Posterior vena cava (tissue), 2 donors: Measurements from ENCODE around the gene ARMH3. TPM values are rescaled to one million over a fixed set of nuclear protein-coding genes. Genes with fewer than 3 reads are reported as not detected.

ENCODE experiments used
- DNase-seq: peaks from one replicate; pipeline ENCODE4 v3.0.0-alpha.2; 2020; ENCODE audit warnings: low spot score
- intact Hi-C, 2 donors: fragments of 100-400 bp; cut with DNase I; formaldehyde crosslinking; loops; one replicate each; pipeline versions ENCODE4 v1.14.1 to v1.14.2; 2022 to 2023
- long read RNA-seq, 2 donors: library from polyadenylated mRNA; unstranded; transcript quantifications; one replicate each; pipeline ENCODE4 v2.0.0, GENCODE V29; 2020 to 2021
- total RNA-seq, 2 donors: library from RNA; stranded (reverse); fragmentation: NEBNext Ultra II Directional; extraction: Animal tissue kit (Norgen Biotek cat#: 25700); gene quantifications; one replicate each; pipeline ENCODE4 v1.2.1, GENCODE V29; 2021
- donor health status: DM: yes; HTN: yes; CAD: no.
- donor health status: DM: yes; HTN: yes; CAD: no.

Gene ARMH3
- 10 to 100 TPM; 19.6 to 22.3 TPM for total RNA-seq
- long read RNA-seq, donor 1, full-length matches to known transcripts, result 2 of 11 reads
- long read RNA-seq, donor 1, partial matches to known transcripts, result 4 of 11 reads
- long read RNA-seq, donor 1, other reads (novel, unspliced or antisense), result 5 of 11 reads
- long read RNA-seq, donor 2, partial matches to known transcripts, result 1 of 4 reads
- long read RNA-seq, donor 2, other reads (novel, unspliced or antisense), result 3 of 4 reads

GRCh38 chr10:102055647-102056419 is at the start of gene ARMH3:
Gene ARMH3 (minus strand): TSS chr10:102056173. CDS start chr10:102040114, 16,059 bp downstream.
- DNase-seq, result peak; percentile 97
- intact Hi-C loops, result loop anchor here in 1 of 2 donors (1.0 kb wide), 1 partner anchor 24 kb away; no protein-coding TSS in a partner anchor

DNA sequence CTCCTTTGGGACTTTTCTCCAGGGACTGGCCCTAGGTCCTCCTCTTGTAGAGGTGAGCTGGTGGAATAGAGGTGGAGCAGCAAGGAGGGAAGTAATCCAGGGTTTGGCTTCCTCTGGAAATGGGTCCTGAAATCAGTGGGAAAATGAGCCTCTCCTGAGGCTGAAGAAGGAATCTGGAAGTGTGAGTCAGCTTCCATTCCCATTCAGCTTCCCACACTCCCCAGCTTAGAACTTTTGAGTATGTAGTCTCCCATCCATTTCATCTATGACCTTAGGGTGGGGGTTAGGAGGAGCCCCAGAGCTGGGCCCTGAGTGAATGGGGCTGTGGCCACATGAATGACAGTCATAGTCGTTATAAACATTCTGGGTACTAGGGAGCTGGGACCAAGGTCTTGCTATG is 46.4 kb upstream of the ARMH3 start:
- no peak for DNase-seq
- intact Hi-C loops, result no loop called here

GRCh38 chr10:102101152-102101551 is 45.2 kb upstream of the ARMH3 start:
- no peak for DNase-seq
- intact Hi-C loops, result no loop called here

DNA sequence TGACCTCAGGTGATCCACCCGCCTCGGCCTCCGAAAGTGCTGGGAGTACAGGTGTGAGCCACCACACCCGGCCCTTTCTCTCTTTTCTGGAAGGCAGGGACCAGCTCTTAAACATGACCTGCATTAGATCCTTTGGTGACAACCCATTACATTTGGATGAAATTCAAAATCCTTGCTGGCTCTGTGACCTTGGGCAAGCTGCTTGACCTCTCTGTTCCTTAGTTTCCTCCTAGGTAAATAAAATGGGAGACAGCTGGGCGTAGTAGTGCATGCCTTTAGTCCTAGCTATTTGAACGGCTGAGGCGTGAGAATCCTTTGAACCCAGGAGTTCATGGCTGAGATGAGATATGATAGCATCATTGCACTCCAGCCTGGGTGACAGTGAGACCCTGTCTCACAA is 40.5 kb upstream of the ARMH3 start:
- intact Hi-C loops, result no loop called here
- DNase-seq, result no peak

DNA sequence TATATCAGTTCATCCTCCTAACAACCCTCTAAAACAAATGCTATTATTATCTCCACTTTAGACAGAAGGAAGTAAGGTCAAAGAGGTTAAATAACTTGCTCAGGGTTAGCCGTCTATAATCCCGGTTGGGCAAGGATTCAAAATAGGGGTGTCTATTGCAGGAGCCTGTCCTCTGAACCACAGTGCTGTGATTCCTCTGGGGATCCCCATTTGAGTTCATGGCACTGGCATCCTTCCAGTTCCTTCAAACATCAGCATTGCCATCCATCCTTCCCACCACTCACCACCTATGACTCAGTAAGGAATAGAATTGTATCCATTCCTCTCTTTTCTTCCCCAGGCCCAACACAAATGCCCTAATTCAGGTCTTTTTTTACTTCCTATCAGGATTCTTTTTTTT is 34.8 kb upstream of the ARMH3 start:
- DNase-seq, result no peak
- intact Hi-C loops, result no loop called here

- intact Hi-C loops, result no loop called here
- no peak for DNase-seq
Measured at GRCh38 chr10:102086196-102086595, 30.2 kb upstream of the ARMH3 start.

- no peak for DNase-seq
- intact Hi-C loops, result no loop called here
Measured at GRCh38 chr10:102085336-102085735, 29.4 kb upstream of the ARMH3 start.

- intact Hi-C loops, result no loop called here
- DNase-seq, result no peak
Measured at GRCh38 chr10:102083541-102083940, 27.6 kb upstream of the ARMH3 start.

GRCh38 chr10:102072673-102073527 is 16.9 kb upstream of the ARMH3 start:
- intact Hi-C loops, result no loop called here
- DNase-seq, result peak; percentile 90

- intact Hi-C loops, result no loop called here
- peak; percentile 56 for DNase-seq
Measured at GRCh38 chr10:102069071-102069470, 13.1 kb upstream of the ARMH3 start.

DNA sequence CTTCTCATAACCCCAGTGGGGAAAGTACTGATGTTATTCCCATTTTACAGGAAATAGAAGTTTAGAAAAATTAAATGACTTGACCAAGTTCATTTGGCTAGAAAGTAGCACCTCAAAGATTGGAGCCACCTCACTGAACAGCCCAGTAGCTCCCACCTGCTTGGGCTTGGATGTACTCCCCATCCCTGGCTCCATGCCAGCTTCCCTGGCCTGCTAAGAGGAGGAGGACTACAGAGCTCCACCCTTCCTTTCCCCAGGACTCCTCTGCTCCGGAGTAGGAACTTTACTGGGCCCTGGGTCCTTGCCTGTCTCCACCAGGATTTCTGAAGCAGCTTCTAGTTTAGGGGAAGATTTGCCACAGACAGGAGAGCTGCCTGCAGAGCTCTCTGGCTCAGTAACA is 12.2 kb upstream of the ARMH3 start:
- DNase-seq, result peak; percentile 78
- intact Hi-C loops, result no loop called here

GRCh38 chr10:102067091-102067916 is 11.3 kb upstream of the ARMH3 start:
- no peak for DNase-seq
- intact Hi-C loops, result no loop called here

- intact Hi-C loops, result no loop called here
- no peak for DNase-seq
Measured at GRCh38 chr10:102066399-102067088, 10.6 kb upstream of the ARMH3 start.

- intact Hi-C loops, result no loop called here
- DNase-seq, result no peak
Measured at GRCh38 chr10:102065561-102066398, 9.8 kb upstream of the ARMH3 start.

GRCh38 chr10:102064868-102065560 is 9.0 kb upstream of the ARMH3 start, which contains the start of gene HPS6:
Gene HPS6 (plus strand): TSS chr10:102065349. CDS start chr10:102065475, 126 bp downstream.
- intact Hi-C loops, result no loop called here
- DNase-seq, result peak; percentile 97

DNA sequence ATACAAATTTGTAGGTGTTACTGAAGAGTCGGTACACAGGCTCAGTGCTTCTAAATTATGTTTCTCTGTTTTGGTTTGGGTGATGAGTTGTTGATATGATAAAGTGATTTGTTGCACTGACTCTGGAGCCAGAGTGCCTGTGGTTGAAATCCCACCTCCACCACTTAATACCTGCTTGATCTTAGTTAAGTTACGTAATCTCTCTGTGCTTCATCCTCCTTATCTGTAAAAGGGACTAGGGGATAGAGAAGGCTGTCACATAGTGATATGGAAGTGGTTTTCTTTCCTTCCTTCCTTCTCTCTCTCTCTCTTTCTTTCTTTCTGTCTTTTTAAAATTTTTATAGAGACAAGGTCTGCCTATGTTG is 8.5 kb upstream of the ARMH3 start:
- intact Hi-C loops, result no loop called here
- no peak for DNase-seq

- intact Hi-C loops, result no loop called here
- DNase-seq, result no peak
Measured at GRCh38 chr10:102059987-102060386, 4.0 kb upstream of the ARMH3 start.
